Liver (tissue), 9 donors: Measurements from ENCODE around the gene SULT2A1. TPM values are rescaled to one million over a fixed set of nuclear protein-coding genes. Genes with fewer than 3 reads are reported as not detected.
A peak's percentile ranks its signal among the peaks of the same experiment; 100 is the strongest.

Experiments
- DNase-seq: peaks from one replicate; pipeline ENCODE4 v3.0.0-alpha.2; 2017; ENCODE audit warnings: low spot score
- H3K27ac ChIP-seq, 2 donors: one replicate each; pipeline ENCODE4 v1.7.0; 2013; ENCODE audit warnings: inconsistent platforms in 2 of 2, low read length in 2 of 2, control low read depth in 1 of 2, low read depth in 1 of 2, mild to moderate bottlenecking in 1 of 2
- H3K27me3 ChIP-seq, 4 donors: one replicate each; pipeline versions ENCODE4 v1.6.1 to v1.7.0; 2013; ENCODE audit warnings: low read length in 3 of 4, inconsistent platforms in 1 of 4, mild to moderate bottlenecking in 1 of 4, moderate library complexity in 1 of 4; ENCODE audit not compliant: control insufficient read depth in 4 of 4, insufficient read depth in 4 of 4
- H3K36me3 ChIP-seq, 4 donors: one replicate each; pipeline versions ENCODE4 v1.6.1 to v1.7.0; 2013; ENCODE audit warnings: low read length in 3 of 4, mild to moderate bottlenecking in 3 of 4, low read depth in 1 of 4, moderate library complexity in 1 of 4; ENCODE audit not compliant: control insufficient read depth in 4 of 4, insufficient read depth in 3 of 4
- H3K4me1 ChIP-seq, 4 donors: one replicate each; pipeline versions ENCODE4 v1.6.1 to v1.7.0; 2013; ENCODE audit warnings: low read length in 3 of 4, mild to moderate bottlenecking in 3 of 4, moderate library complexity in 1 of 4; ENCODE audit not compliant: control insufficient read depth in 4 of 4, insufficient read depth in 4 of 4
- H3K4me3 ChIP-seq, 3 donors: one replicate each; pipeline versions ENCODE4 v1.6.1 to v1.7.0; 2013; ENCODE audit warnings: low read length in 3 of 3, control low read depth in 1 of 3, low read depth in 1 of 3, mild to moderate bottlenecking in 1 of 3
- H3K9ac ChIP-seq, 2 donors: one replicate each; pipeline ENCODE4 v1.7.0; 2013; ENCODE audit warnings: low read length in 2 of 2, mild to moderate bottlenecking in 2 of 2, moderate library complexity in 2 of 2, control low read depth in 1 of 2, low read depth in 1 of 2
- H3K9me3 ChIP-seq, 4 donors: one replicate each; pipeline versions ENCODE4 v1.6.1 to v1.7.0; 2013; ENCODE audit warnings: low read length in 3 of 4; ENCODE audit not compliant: control insufficient read depth in 4 of 4
- EGR1 ChIP-seq, 2 donors: IDR thresholded peaks; 2 replicates each; pipeline ENCODE4 v1.6.1; 2016 to 2018; ENCODE audit warnings: antibody characterized with exemption in 2 of 2, low read depth in 2 of 2
- FOXA1 ChIP-seq: IDR thresholded peaks from 2 replicates; pipeline ENCODE4 v1.6.1; 2016; ENCODE audit warnings: antibody characterized with exemption
- FOXA2 ChIP-seq: IDR thresholded peaks from 2 replicates; pipeline ENCODE4 v1.6.1; 2016; ENCODE audit warnings: antibody characterized with exemption
- GABPA ChIP-seq, 2 donors: IDR thresholded peaks in 1 of 2; conservative IDR thresholded peaks in 1 of 2; 2 replicates each; pipeline ENCODE4 v1.6.1; 2016; ENCODE audit warnings: antibody characterized with exemption in 2 of 2, mild to moderate bottlenecking in 1 of 2, moderate library complexity in 1 of 2
- HNF4A ChIP-seq, 2 donors: conservative IDR thresholded peaks; 2 replicates each; pipeline ENCODE4 v1.6.1; 2016; ENCODE audit warnings: antibody characterized with exemption in 2 of 2, mild to moderate bottlenecking in 2 of 2
- HNF4G ChIP-seq: IDR thresholded peaks from 2 replicates; pipeline ENCODE4 v1.6.1; 2016; ENCODE audit warnings: antibody characterized with exemption
- JUND ChIP-seq, 2 donors: IDR thresholded peaks; 2 replicates each; pipeline ENCODE4 v1.6.1; 2016; ENCODE audit warnings: antibody characterized with exemption in 2 of 2
- NR2F2 ChIP-seq: IDR thresholded peaks from 2 replicates; pipeline ENCODE4 v1.6.1; 2016; ENCODE audit warnings: antibody characterized with exemption
- RAD21 ChIP-seq, 2 donors: IDR thresholded peaks; 2 replicates each; pipeline ENCODE4 v1.6.1; 2016; ENCODE audit warnings: antibody characterized with exemption in 2 of 2, mild to moderate bottlenecking in 2 of 2
- RXRA ChIP-seq, 2 donors: IDR thresholded peaks; 2 replicates each; pipeline ENCODE4 v1.6.1; 2017 to 2018; ENCODE audit warnings: antibody characterized with exemption in 2 of 2, mild to moderate bottlenecking in 1 of 2
- SP1 ChIP-seq: IDR thresholded peaks from 2 replicates; pipeline ENCODE4 v1.6.1; 2018; ENCODE audit warnings: antibody characterized with exemption, mild to moderate bottlenecking
- TAF1 ChIP-seq: conservative IDR thresholded peaks from 2 replicates; pipeline ENCODE4 v1.6.1; 2016; ENCODE audit warnings: antibody characterized with exemption, mild to moderate bottlenecking
- YY1 ChIP-seq: IDR thresholded peaks from 2 replicates; pipeline ENCODE4 v1.6.1; 2016; ENCODE audit warnings: antibody characterized with exemption, mild to moderate bottlenecking
- WGBS: extraction: QIAGEN DNeasy Blood & Tissue Kit; methylation state at CpG from one replicate; pipeline ENCODE4 v1.1.7; 2013; 5-methylcytosine and 5-hydroxymethylcytosine counted together
- polyA plus RNA-seq, 2 donors: library from polyadenylated mRNA; stranded (reverse) in 1 of 2; unstranded in 1 of 2; fragments of 200-250 nt in 1 of 2; fragments of >200 nt in 1 of 2; fragmentation: Nextera tagmentation in 1 of 2; extraction: Ambion mirVana in 1 of 2; gene quantifications; one replicate each; pipeline versions ENCODE4 v1.2.1 to v1.2.3, GENCODE V29; 2013 to 2015
- total RNA-seq, 2 donors: library from RNA; depleted of rRNA; stranded (reverse); fragments of >200 nt; gene quantifications; one replicate each; pipeline ENCODE4 v1.2.3, GENCODE V29; 2014
- TF ChIP-seq, protein P1 (sequence below): IDR thresholded peaks from 2 replicates; pipeline ENCODE4 v1.6.1; 2016; ENCODE audit warnings: antibody characterized with exemption, mild to moderate bottlenecking
- TF ChIP-seq, protein P2 (sequence below): IDR thresholded peaks from 2 replicates; pipeline ENCODE4 v1.6.1; 2016; ENCODE audit warnings: antibody characterized with exemption
- TF ChIP-seq, protein P3 (sequence below): IDR thresholded peaks from 2 replicates; pipeline ENCODE4 v1.6.1; 2016; ENCODE audit warnings: antibody characterized with exemption
- TF ChIP-seq, protein P4 (sequence below): fragments of 150-350 bp; IDR thresholded peaks from 2 replicates; pipeline ENCODE4 v1.5.1; 2017; ENCODE audit warnings: improper control_type of control experiment, low read depth, low read length; ENCODE audit not compliant: missing input control
- donor health status: healthy.
- donor health status: healthy.
- donor health status: healthy.
- donor health status: healthy.
- donor health status: healthy.

The SULT2A1 gene
- total and polyA plus RNA-seq, 4 donors: 22.9 to 892 (median 691) TPM

DNA sequence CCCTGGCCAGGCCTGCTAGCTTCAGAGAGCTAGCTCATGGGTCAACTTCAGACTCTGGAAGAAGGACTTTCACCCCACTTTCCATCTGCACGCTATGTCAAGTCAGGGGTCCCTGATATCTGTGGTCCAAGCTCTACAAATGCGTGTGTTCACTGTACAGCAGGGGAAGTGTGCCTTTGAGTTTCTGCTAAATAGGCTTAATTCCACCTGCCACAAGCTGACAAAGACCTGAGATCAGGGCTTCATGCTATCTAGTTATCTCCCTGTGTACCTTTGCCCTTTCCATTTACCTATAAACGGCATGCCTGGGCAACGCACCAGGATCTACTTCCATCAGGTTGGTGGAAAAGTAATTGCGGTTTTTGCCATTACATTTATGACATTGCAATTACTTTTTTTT is 10.7 kb upstream of the SULT2A1 start:
- WGBS: 34% methylated on average over 5 of the region's 5 CpGs
- H3K4me3 ChIP-seq: no peak overlapping the region
- H3K27me3 ChIP-seq: no peaks in the 10 kb centered on the region
- peaks cover 4 to 21% (median 15%) of the 10 kb centered on the region in 4 donors for H3K4me1 ChIP-seq
- no peak for DNase-seq
- TF ChIP-seq RXRA (IDR thresholded peaks at IDR 0.05) (peak; percentile 62), JUND (IDR thresholded peaks at IDR 0.05) (peak in 1 of 2 donors; percentile 32), YY1 (peak; percentile 36), NR2F2 (peak; percentile 36), FOXA1 (no peak), FOXA2 (peak; percentile 78), RAD21 (IDR thresholded peaks at IDR 0.05) (no peak), GABPA (IDR thresholded peaks at IDR 0.05 in 1 of 2, conservative IDR thresholded peaks at IDR 0.05 in 1 of 2) (no peak), TAF1 (no peak), SP1 (peak; percentile 80), HNF4A (conservative IDR thresholded peaks at IDR 0.05) (peak; percentile 82 to 83), HNF4G (peak; percentile 41)
- TF ChIP-seq, protein P1, sequence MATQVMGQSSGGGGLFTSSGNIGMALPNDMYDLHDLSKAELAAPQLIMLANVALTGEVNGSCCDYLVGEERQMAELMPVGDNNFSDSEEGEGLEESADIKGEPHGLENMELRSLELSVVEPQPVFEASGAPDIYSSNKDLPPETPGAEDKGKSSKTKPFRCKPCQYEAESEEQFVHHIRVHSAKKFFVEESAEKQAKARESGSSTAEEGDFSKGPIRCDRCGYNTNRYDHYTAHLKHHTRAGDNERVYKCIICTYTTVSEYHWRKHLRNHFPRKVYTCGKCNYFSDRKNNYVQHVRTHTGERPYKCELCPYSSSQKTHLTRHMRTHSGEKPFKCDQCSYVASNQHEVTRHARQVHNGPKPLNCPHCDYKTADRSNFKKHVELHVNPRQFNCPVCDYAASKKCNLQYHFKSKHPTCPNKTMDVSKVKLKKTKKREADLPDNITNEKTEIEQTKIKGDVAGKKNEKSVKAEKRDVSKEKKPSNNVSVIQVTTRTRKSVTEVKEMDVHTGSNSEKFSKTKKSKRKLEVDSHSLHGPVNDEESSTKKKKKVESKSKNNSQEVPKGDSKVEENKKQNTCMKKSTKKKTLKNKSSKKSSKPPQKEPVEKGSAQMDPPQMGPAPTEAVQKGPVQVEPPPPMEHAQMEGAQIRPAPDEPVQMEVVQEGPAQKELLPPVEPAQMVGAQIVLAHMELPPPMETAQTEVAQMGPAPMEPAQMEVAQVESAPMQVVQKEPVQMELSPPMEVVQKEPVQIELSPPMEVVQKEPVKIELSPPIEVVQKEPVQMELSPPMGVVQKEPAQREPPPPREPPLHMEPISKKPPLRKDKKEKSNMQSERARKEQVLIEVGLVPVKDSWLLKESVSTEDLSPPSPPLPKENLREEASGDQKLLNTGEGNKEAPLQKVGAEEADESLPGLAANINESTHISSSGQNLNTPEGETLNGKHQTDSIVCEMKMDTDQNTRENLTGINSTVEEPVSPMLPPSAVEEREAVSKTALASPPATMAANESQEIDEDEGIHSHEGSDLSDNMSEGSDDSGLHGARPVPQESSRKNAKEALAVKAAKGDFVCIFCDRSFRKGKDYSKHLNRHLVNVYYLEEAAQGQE: peak; percentile 22
- TF ChIP-seq, protein P2, sequence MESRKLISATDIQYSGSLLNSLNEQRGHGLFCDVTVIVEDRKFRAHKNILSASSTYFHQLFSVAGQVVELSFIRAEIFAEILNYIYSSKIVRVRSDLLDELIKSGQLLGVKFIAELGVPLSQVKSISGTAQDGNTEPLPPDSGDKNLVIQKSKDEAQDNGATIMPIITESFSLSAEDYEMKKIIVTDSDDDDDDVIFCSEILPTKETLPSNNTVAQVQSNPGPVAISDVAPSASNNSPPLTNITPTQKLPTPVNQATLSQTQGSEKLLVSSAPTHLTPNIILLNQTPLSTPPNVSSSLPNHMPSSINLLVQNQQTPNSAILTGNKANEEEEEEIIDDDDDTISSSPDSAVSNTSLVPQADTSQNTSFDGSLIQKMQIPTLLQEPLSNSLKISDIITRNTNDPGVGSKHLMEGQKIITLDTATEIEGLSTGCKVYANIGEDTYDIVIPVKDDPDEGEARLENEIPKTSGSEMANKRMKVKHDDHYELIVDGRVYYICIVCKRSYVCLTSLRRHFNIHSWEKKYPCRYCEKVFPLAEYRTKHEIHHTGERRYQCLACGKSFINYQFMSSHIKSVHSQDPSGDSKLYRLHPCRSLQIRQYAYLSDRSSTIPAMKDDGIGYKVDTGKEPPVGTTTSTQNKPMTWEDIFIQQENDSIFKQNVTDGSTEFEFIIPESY: no peak
- TF ChIP-seq, protein P3, sequence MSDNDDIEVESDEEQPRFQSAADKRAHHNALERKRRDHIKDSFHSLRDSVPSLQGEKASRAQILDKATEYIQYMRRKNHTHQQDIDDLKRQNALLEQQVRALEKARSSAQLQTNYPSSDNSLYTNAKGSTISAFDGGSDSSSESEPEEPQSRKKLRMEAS: peak; percentile 34
- H3K9ac ChIP-seq: peak overlapping the region in 1 of 2 donors; percentile 28
- H3K27ac ChIP-seq: peak overlapping the region; percentile 39 to 52
- H3K9me3 ChIP-seq: peaks cover 0 to 3% (median 2%) of the 10 kb centered on the region in 4 donors
- H3K36me3 ChIP-seq: no peaks in the 10 kb centered on the region

DNA sequence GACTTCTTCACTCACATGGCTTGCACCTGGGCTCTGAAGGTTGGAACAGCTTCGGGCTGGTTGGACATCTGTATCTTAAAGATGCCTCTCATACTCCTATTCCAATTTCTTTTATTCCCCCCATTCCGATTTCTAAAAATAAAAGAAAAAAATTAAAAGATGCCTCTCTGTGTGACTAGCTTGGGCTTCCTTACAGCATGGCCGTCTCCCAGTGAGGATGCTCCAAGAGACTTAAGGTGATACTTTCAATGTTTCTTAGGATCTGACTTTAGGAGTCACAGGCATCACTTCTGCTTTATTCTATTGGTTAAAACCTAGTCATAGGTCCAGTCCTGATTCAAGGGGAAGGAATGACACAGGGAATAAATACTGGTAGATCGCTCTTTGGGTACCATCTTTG is 9.9 kb upstream of the SULT2A1 start:
- WGBS: 75% methylated on average over 4 of the region's 4 CpGs
- Histone ChIP-seq H3K4me3 (no peak overlapping the region), H3K27ac (peak overlapping the region; percentile 66 to 75), H3K4me1 (peaks cover 8 to 25% (median 17%) of the 10 kb centered on the region in 4 donors), H3K27me3 (no peaks in the 10 kb centered on the region), H3K9ac (no peak overlapping the region), H3K9me3 (peaks cover 0 to 3% (median 2%) of the 10 kb centered on the region in 4 donors), H3K36me3 (no peaks in the 10 kb centered on the region)
- no peak for DNase-seq
- TF ChIP-seq EGR1 (IDR thresholded peaks at IDR 0.05; ENCODE audit: low read depth in 2 of 2) (no peak), HNF4A (conservative IDR thresholded peaks at IDR 0.05) (no peak), FOXA1 (no peak), RXRA (IDR thresholded peaks at IDR 0.05) (no peak), HNF4G (no peak), FOXA2 (no peak), SP1 (no peak), YY1 (no peak), RAD21 (IDR thresholded peaks at IDR 0.05) (no peak), TAF1 (no peak), JUND (IDR thresholded peaks at IDR 0.05) (no peak), NR2F2 (no peak)
- TF ChIP-seq, protein P1: no peak
- TF ChIP-seq, protein P2: no peak
- TF ChIP-seq, protein P4, sequence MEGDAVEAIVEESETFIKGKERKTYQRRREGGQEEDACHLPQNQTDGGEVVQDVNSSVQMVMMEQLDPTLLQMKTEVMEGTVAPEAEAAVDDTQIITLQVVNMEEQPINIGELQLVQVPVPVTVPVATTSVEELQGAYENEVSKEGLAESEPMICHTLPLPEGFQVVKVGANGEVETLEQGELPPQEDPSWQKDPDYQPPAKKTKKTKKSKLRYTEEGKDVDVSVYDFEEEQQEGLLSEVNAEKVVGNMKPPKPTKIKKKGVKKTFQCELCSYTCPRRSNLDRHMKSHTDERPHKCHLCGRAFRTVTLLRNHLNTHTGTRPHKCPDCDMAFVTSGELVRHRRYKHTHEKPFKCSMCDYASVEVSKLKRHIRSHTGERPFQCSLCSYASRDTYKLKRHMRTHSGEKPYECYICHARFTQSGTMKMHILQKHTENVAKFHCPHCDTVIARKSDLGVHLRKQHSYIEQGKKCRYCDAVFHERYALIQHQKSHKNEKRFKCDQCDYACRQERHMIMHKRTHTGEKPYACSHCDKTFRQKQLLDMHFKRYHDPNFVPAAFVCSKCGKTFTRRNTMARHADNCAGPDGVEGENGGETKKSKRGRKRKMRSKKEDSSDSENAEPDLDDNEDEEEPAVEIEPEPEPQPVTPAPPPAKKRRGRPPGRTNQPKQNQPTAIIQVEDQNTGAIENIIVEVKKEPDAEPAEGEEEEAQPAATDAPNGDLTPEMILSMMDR: no peak
- TF ChIP-seq, protein P3: no peak
